BJ (cell line): ENCODE data around the gene DCHS2. TPM values are rescaled to one million over a fixed set of nuclear protein-coding genes. Genes with fewer than 3 reads are reported as not detected.

Experiments used
- CTCF ChIA-PET: fragments of 350-600 bp; formaldehyde crosslinking; extraction: SDS; loops from one replicate; lab custom pipeline; 2021; ENCODE audit warnings: antibody characterized with exemption, inconsistent platforms; lab: Yijun Ruan, JAX
- POLR2A ChIA-PET: fragments of 300-600 bp; sonication (Branson Sonifier 250); formaldehyde crosslinking; extraction: SDS; loops from one replicate; lab custom pipeline; 2021; ENCODE audit warnings: antibody characterized with exemption; lab: Charles Lee
- DNase-seq: peaks from one replicate; pipeline ENCODE4 v3.0.0-alpha.2; 2011; ENCODE audit warnings: low read depth
- H3K27me3 ChIP-seq: 2 replicates; pipeline ENCODE4 v1.6.0; 2011; ENCODE audit warnings: low read length; ENCODE audit not compliant: control insufficient read depth, insufficient read depth
- H3K36me3 ChIP-seq: 2 replicates; pipeline ENCODE4 v1.5.1; 2011; ENCODE audit warnings: low read length; ENCODE audit not compliant: control insufficient read depth, insufficient read depth
- H3K4me3 ChIP-seq: 2 replicates; pipeline ENCODE4 v1.5.1; 2011; ENCODE audit warnings: low read depth, mild to moderate bottlenecking, control low read depth, low read length
- CTCF ChIP-seq: IDR thresholded peaks from 2 replicates; pipeline ENCODE4 v1.5.1; 2011; ENCODE audit warnings: low read depth, mild to moderate bottlenecking, control low read depth, inconsistent platforms, low read length, moderate library complexity; ENCODE audit not compliant: insufficient read depth
- polyA plus RNA-seq: library from polyadenylated mRNA; depleted of rRNA; stranded (reverse); fragments of >200 nt; gene quantifications from 2 replicates; pipeline ENCODE4 v1.2.3, GENCODE V29; 2011

Gene DCHS2
- polyA plus RNA-seq, 1 experiment, result not detected

- POLR2A ChIA-PET, result no interaction called here
- Histone ChIP-seq H3K36me3 (no peaks in the 10 kb centered on the region), H3K4me3 (no peak overlapping the region), H3K27me3 (no peaks in the 10 kb centered on the region)
- DNase-seq, result no peak
- CTCF ChIA-PET, result no interaction called here
- no peak for TF ChIP-seq CTCF
Observed at GRCh38 chr4:154465085-154465484, 26.5 kb downstream of the DCHS2 start.

GRCh38 chr4:154464654-154465053 is 26.9 kb downstream of the DCHS2 start:
- POLR2A ChIA-PET, result no interaction called here
- CTCF ChIA-PET, result no interaction called here
- no peak for DNase-seq
- no peak for TF ChIP-seq CTCF
- Histone ChIP-seq H3K4me3 (no peak overlapping the region), H3K27me3 (no peaks in the 10 kb centered on the region), H3K36me3 (no peaks in the 10 kb centered on the region)

- Histone ChIP-seq H3K4me3 (no peak overlapping the region), H3K36me3 (no peaks in the 10 kb centered on the region), H3K27me3 (no peaks in the 10 kb centered on the region)
- ChIA-PET CTCF (interaction anchor here (1.0 kb wide), 1 partner anchor 43 kb away, joined by 3 read pairs; no protein-coding TSS in a partner anchor), POLR2A (interaction anchor here (0.6 kb wide), 1 partner anchor 158 kb away, joined by 3 read pairs; no protein-coding TSS in a partner anchor)
- no peak for TF ChIP-seq CTCF
- no peak for DNase-seq
Observed at GRCh38 chr4:154462081-154462810, 29.4 kb downstream of the DCHS2 start.

- POLR2A ChIA-PET, result no interaction called here
- CTCF ChIA-PET, result no interaction called here
- no peak for TF ChIP-seq CTCF
- Histone ChIP-seq H3K4me3 (no peak overlapping the region), H3K27me3 (no peaks in the 10 kb centered on the region), H3K36me3 (no peaks in the 10 kb centered on the region)
- no peak for DNase-seq
Observed at GRCh38 chr4:154457471-154457870, 34.1 kb downstream of the DCHS2 start.

GRCh38 chr4:154456889-154457288 is 34.7 kb downstream of the DCHS2 start:
- POLR2A ChIA-PET, result no interaction called here

More at GRCh38 chr4:154456889-154457288, 34.7 kb downstream of the DCHS2 start:
- CTCF ChIA-PET, result no interaction called here
- Histone ChIP-seq H3K4me3 (no peak overlapping the region), H3K27me3 (no peaks in the 10 kb centered on the region), H3K36me3 (no peaks in the 10 kb centered on the region)
- no peak for DNase-seq
- TF ChIP-seq CTCF, result no peak
